HG03103 (cell line): Measurements from ENCODE around the gene LMBR1L.
"Not testable (repeated sequence)": the region's sequence is repeated elsewhere in the genome, so short reads cannot be mapped to it uniquely, and the experiment has no call there.

Source experiments
- ATAC-seq: cut with Tn5 transposase; IDR thresholded peaks from one replicate; pipeline ENCODE4 v1.9.1; 2021; ENCODE audit warnings: low read depth; ENCODE audit not compliant: unreplicated experiment

Gene LMBR1L, protein sequence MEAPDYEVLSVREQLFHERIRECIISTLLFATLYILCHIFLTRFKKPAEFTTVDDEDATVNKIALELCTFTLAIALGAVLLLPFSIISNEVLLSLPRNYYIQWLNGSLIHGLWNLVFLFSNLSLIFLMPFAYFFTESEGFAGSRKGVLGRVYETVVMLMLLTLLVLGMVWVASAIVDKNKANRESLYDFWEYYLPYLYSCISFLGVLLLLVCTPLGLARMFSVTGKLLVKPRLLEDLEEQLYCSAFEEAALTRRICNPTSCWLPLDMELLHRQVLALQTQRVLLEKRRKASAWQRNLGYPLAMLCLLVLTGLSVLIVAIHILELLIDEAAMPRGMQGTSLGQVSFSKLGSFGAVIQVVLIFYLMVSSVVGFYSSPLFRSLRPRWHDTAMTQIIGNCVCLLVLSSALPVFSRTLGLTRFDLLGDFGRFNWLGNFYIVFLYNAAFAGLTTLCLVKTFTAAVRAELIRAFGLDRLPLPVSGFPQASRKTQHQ

DNA sequence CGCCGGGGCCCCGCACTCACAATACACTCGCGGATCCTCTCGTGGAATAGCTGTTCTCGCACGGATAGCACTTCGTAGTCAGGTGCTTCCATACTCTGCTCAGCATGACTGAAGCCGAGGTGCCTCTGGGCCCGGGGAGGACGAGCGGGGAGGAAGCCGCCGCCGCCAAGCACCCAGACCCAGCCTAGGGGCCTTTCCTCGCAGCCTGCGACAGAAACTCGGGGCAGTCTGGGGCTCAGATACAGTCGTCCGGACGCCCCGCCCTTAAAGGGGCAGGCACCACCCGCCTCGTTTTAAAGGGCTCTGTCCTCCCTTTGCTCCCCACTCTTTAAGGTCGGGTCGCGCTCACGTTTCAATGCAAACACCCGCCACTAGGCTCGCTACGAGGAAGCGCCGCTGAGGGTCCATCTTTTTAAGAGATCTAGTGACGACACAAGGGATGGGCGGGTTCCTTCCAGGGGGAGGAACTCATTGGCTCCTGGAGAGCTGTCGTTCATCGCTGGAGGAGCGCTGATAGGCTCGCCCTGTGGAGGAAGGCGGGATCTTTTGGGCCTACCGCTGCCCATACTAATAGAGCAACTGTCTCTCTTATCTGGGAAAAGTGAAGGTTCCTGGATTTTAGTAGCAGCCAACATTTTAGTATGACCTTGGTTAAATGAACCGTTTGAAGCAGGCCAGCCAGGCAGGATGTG is at the start of gene LMBR1L:
Gene LMBR1L (minus strand): TSS at position 384 of the 692 bp plus-strand sequence. CDS start 292 bp downstream, at position 92.
- ATAC-seq = peak; percentile 99

DNA sequence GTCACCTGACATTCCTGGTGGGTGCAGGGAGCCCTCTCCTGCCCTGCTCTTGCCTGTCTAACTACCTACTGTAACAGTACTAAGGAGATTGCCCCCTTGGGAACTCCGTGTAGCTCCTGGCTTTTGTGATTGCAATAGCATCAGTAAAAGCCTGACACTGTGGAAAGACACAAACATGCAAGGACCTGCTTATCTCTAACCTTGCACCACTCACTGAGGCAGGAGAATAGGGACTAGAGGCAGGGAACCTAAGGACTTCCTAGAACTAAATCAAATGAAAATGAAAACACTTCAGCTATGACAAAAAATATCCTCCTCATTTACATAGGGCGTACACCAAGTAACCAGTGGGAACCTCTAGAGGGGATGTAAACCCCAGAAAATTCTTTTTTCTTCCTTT is 49.8 kb upstream of the LMBR1L start:
- ATAC-seq = no peak

DNA sequence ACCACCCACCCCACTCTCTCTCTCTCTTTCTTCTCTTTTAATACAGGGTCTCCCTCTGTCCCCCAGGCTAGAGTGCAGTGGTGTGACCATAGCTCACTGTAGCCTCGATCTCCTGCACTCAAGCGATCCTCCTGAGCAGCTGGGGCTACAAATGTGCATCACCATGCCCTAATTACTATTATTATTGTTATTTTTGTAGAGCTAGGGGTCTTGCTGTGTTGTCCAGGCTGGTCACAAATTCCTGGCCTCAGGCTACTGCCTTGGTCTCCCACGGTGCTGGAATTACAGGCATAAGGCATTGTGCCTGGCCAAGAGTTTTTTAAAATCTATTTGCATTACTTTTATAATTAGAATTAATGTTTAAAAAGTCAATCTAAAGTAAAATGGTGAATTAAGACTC is 43.6 kb upstream of the LMBR1L start:
- ATAC-seq = no peak

DNA sequence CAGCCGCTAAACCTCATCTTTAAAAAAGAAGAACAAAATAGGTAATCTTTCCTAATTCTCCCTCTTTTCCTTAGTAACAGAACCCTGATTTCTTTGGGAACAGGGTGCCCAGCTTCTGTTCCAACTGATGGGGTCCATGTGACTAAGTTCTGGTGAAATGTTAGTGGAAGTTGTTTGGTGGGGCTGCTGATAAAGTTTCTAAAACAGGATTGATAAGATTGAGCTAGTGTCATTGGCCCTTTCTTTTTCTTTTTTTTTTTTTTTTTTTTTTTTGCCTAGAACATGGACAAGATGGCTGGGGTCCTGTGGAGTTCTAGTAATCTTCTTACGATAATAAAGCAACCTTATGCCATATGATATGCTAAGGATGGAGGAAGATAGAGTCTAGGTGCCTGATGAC is 36.7 kb upstream of the LMBR1L start:
- ATAC-seq = no peak

DNA sequence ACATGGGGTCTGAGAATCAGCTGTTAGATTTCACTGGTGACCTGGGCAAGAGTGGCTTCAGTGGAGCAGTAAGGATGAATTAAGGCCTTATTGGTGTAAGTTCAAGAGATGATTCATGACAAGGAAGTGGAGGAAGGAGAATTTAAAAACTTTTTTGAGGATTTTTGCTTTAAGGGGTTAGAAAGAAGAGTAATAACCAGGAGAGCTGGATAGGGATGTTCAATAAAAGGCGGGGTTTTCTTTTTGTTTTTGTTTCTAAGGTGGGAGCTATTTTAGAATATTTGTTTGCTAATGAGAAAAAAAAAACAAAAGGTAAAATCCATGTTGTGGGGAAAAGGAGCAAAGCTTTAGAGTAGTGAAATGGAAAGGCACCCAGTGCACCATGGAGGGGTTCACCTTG is 35.8 kb upstream of the LMBR1L start:
- ATAC-seq = no peak

DNA sequence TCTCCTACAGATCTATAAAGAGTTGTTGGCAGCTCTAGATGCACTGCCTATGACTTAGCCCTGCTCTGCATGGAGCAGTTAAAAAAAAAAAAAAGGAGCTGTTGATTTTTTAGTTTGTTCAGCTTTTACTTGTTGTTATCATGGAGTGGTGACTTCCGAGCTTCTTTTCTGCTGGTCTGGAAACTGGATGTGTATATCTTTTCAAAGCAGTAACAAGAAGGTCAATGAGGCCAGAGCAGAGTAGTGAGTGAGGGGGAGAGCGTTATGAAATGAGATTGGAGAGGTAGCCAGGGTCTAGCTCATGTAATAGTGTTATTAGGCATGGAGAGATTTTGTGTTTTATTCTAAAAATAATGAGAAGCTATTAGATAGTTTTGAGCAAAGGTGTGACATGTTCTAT is 33.7 kb upstream of the LMBR1L start:
- ATAC-seq = no peak

DNA sequence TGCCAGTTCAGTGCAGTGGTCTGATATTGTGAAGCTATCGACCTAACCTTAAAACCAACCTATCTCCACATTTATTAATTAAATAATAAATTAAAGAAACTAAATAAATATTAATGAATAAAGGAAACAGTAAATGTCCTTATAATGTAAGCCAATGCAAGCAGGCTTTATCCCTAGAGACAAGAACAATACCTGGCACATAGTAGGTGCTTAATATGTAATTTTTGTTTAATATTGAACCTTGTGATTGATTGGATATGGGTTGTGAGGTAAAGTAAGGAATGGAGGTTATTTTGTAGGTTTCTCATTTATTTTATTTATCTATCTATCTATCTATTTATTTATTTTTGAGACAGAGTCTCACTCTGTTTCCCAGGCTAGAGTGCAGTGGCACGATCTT is 28.4 kb upstream of the LMBR1L start:
- ATAC-seq = no peak

DNA sequence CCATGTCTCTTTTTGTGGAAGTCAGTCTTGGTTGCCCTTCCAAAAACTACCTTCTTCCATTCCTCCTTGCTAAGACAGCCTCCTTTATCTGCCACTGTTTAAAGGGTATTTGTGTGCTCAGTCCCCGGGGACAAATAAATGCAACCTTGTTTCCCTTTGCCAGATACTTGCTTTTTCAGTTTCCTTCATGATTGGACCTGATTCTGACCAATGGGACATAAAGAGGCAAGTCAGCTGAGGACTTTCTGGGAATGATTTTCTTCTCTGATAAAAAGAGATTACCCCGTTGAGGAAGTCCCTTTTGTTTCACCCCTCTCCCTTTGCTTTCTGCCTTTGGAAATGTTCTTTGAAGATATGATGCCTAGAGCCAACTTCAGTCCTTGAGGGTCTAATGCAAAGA is 27.9 kb upstream of the LMBR1L start:
- ATAC-seq = no peak

DNA sequence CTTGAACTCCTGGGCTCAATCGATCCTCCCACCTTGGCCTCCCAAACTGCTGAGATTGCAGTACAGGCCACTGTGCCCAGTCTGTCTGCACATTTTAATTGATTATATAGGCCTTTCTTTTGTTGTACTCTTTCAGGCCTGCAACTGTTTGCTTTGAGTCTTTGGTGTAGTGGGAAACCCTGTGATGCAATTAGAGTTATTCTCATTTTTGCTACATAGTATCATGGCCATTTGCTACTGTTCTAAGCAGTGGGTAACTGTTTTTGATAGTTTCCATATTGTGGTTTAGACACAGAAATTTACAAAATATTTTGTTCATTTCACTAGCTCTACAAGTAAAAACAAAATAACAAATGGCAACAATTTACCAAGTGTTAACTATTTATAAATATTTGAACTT is 26.8 kb upstream of the LMBR1L start:
- no peak for ATAC-seq

DNA sequence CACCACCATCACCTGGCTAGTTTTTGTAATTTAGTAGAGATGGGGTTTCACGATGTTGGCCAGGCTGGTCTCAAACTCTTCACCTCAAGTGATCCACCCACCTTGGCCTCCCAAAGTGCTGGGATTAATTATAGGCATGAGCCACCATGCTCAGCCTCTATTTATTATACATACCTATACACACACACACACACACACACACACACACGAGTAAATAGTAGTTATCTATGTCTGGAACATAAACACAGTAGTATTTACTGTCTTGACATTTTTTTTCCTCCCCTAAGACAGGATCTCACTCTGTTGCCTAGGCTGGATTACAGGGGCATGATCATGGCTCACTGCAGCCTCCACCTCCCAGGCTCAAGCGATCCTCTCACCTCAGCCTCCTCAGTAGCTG is 26.4 kb upstream of the LMBR1L start:
- not testable (repeated sequence) for ATAC-seq

DNA sequence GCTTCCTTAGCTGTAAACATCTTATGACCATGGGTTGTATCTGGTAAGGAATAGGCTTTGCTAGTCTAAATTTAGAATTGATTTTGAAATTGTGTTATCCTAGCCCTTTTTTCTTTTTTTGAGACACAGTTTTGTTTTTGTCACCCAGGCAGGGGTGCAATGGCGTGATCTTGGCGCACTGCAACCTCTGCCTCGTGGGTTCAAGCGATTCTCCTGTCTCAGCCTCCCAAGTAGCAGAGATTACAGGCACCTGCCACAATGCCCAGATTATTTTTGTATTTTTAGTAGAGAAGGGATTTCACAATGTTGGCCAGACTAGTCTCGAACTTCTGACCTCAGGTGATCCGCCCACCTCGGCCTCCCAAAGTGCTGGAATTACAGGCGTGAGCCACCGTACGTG is 22.9 kb upstream of the LMBR1L start:
- no peak for ATAC-seq

DNA sequence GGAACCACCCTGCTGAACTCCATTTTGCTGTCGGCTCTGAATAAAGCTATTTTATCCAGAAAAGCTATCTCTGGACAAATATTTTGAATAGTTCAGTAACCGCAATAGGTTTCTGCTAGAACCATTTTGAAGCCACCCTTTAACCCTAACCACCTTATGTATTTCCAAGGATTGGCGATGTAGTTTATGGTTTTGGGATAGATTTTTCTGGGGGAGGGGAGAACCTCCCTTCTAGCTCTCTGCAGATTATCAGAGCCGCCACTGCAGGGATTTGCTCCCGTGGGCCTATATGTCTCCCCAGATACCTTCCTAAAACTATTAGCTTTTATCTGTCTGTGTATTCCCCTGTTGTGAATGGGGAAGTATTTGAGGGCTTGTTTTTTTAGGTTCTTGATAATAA is 22.4 kb upstream of the LMBR1L start:
- no peak for ATAC-seq

DNA sequence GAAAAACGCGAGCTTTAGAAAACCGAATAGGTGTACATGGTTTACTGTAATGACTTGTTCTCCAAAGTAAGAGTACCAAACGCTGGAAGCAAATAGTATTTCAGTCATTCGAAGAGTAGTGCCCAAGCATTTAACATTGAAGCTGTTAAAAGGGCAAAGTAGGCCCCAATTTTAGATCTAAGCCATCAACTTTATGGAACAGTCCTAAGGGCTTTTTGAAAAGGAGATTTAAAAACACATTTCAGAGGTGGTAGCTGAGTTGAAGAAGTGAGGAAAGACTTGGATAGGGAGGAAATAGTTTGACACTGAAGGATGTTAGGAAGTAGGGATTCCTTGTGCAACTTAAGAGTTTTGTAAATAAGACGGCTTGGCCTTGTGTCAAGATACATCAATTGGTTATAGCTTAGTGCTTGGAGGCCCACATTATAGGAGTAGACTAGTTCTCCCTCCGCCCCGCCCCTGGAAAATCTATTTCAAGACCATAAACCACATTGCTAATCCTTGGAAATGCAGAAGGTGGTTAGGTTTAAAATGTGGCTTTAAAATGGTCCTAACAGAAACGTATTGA is 21.3 kb upstream of the LMBR1L start:
- peak; percentile 4 for ATAC-seq

DNA sequence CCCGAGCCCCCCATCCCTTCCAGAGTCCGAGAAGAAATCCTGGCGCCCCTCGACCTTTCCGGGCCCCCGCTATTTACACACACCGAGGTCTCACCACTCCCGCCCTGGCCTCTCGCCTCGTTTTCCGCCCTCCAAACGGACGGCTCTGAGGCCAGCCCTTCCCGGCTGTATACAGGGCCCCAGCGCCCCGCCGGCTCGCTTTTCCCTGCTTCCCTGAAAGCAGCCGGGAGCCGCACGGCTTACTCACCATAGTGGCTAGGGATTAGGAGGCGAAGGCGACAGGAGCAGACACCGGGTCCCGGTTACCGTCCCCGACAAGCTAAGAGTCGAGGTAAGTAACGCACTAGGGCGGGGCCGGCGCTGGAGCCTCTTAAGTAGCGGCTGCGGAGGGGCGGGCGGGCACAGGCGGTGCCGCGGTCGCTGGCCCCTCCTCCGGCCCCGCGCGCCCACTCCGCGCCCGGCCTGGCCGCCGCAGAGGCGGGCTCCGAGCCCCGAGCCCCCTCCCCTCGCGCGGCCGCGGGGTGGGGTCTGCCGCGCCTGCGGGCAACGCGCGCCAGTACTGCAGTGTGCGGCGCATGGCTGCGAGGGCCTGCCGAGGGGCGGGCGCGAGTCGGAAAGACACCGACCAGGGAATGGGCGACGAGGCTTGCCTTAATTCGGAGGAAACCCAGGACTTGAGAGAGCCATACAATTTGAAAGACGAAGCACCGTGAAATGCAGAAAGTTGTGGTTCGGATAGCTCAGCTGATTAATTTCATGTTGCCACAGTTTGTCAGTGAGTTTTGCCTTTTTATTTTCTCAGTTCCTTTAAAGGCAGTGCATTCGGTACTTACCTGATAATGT is 20.6 kb upstream of the LMBR1L start, which contains the start of gene TUBA1B:
Gene TUBA1B (minus strand): TSS at position 345 of the 843 bp plus-strand sequence. CDS start 95 bp downstream, at position 250.
- peak; percentile 50 for ATAC-seq

DNA sequence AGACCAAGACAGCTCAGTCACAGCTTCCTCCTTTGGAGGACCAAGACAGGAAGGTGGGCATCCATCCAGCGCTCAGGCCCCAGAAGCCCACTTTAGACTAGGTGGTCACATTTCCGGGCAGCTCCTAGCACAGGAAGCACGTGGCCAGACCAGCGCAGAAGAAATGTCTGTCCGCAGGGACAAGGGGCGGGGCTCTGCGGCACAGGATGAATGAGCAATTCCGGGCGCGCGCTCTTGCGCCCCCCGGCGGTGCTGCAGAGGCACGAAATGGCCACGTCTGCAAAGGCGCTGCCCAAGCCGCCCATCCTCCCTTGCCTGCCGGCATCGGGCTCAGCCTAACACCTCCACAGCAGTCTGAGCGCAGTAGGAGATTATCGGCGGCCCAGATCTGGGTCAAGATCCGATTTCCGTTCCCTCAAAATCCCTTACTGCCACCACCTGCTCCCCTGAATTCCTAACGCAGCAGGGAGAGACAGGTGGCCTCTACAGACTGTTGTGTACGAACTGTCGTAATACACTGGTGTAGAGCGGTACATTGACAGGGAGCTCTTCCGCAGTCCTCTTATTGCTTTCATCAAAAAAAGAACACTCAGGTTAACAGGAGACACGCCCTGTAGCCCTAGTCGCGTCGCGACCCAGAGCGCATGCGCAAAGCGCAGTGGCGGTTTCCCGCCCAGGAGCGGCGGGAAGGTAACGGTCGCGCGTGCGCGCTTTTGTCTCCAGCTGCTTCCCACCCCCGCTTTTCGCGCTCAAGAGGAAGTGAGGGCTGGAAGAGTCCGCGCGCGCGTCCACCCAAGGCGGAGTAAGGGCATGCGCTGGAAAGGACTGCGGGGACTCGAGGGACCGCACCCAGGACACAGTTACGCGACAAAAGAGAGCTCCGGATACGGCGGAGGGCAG is 19.8 kb upstream of the LMBR1L start:
- ATAC-seq = peak; percentile 44

DNA sequence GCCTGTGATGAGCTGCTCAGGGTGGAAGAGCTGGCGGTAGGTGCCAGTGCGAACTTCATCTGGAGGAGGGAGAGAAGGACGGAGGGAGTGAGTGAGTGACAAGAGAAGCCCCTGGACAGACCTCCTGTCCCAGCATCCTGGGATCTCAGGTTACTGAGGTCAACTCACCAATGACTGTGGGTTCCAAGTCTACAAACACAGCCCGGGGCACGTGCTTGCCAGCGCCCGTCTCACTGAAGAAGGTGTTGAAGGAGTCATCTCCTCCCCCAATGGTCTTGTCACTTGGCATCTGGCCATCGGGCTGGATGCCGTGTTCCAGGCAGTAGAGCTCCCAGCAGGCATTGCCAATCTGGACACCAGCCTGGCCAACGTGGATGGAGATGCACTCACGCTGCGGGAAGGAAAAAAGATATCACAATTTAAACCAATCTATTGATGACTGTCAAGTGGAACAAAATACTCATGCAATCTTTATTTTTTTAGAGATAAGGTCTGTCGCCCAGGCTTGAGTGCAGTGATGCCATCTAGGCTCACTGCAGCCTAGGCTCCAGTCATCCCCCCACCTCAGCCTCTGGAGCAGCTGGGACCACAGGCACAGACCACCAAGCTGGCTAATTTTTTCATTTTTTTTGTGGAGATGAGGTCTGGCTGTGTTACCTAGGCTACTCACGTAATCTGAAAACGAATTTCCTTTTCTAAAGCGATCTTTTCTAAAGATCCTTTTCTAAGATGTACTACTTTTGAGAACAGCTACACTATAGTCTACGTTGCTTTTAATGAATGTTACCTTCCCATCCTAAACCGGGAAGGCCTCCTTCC is 18.9 kb upstream of the LMBR1L start:
- ATAC-seq = no peak

DNA sequence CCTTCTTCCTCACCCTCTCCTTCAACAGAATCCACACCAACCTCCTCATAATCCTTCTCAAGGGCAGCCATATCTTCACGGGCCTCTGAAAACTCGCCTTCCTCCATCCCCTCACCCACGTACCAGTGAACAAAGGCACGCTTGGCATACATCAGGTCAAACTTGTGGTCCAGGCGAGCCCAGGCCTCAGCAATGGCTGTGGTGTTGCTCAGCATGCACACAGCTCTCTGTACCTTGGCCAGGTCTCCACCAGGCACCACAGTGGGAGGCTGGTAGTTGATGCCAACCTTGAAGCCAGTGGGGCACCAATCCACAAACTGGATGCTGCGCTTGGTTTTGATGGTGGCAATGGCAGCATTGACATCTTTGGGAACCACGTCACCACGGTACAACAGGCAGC is 17.3 kb upstream of the LMBR1L start:
- not testable (repeated sequence) for ATAC-seq

DNA sequence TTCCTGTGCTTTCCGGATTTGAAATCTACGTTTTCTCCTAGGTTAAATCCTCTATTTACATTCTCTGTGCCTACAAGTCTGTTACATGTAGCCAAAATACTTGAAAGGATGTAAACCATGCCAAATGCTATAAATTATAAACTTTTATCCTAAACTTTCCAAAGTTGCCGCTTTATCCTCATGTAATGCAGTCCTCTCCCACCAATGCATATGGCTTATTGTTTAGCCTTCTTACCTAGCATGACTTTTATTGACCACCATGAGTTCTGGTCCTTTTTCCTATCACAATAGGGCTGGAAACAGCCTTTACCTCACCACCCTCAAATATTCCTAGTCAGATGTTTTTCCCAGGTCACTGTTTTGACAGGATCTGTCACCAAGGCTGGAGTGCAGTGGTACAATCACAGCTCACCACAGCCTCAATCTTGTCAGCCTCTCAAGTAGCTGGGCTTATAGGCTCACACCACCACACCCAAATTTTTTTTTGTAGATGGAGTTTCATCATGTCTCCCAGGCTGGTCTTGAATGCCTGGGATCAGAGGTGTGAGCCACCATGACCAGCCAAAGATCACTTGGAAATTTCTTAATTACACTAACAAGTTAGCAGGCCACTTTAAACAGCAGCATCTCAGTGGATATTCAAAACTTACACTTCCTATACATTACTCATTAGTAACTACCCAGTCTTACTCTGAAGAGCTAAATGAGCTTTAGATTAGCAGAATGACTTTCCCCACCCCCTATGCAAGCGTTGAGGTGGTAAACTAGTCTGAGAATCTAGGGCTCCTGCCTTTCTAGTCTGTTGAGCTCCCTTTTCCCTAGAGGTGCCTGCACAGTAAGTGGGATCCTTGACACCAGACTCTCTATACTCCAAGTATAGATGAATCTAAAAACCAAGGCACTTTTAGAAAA is 16.5 kb upstream of the LMBR1L start:
- no peak for ATAC-seq
